OCI-LY1 (cell line): ENCODE data around the gene USP17L19.
"Not testable (repeated sequence)": the region's sequence is repeated elsewhere in the genome, so short reads cannot be mapped to it uniquely, and the experiment has no call there.

Experiments
- EZH2 ChIP-seq: fragments of 200-600 bp; sonication (generic), shearing (Covaris generic); IDR thresholded peaks from 2 replicates; pipeline ENCODE4 v1.8.0; 2017; ENCODE audit warnings: borderline replicate concordance, mixed run types, mild to moderate bottlenecking, antibody characterized with exemption, low read length, moderate library complexity, mixed read lengths
- TF ChIP-seq, protein P1 (sequence below): fragments of 200-600 bp; sonication (generic), shearing (Covaris generic); IDR thresholded peaks from 2 replicates; pipeline ENCODE4 v1.5.1; 2017; ENCODE audit warnings: mild to moderate bottlenecking, antibody characterized with exemption, low read length, moderate library complexity, mixed read lengths

DNA sequence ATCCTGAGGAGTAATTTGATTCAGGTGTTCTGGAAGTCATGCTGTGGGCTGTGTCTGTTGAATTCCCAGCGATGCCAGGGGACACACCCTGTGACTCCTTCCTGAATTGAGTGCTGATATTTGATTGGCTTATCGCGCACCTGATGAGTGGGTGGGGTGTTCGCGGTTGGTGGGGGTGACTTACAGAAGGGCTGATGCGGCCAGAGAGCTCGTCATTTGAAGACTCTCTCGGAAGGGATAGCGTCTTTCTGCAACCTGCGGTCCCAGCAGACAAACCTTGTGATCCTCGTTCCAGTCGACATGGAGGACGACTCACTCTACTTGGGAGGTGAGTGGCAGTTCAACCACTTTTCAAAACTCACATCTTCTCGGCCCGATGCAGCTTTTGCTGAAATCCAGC, 19.1 kb upstream of the USP17L19 start, which contains the start of gene USP17L15:
- TF ChIP-seq, protein P1, sequence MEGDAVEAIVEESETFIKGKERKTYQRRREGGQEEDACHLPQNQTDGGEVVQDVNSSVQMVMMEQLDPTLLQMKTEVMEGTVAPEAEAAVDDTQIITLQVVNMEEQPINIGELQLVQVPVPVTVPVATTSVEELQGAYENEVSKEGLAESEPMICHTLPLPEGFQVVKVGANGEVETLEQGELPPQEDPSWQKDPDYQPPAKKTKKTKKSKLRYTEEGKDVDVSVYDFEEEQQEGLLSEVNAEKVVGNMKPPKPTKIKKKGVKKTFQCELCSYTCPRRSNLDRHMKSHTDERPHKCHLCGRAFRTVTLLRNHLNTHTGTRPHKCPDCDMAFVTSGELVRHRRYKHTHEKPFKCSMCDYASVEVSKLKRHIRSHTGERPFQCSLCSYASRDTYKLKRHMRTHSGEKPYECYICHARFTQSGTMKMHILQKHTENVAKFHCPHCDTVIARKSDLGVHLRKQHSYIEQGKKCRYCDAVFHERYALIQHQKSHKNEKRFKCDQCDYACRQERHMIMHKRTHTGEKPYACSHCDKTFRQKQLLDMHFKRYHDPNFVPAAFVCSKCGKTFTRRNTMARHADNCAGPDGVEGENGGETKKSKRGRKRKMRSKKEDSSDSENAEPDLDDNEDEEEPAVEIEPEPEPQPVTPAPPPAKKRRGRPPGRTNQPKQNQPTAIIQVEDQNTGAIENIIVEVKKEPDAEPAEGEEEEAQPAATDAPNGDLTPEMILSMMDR, result not testable (repeated sequence)
- TF ChIP-seq EZH2, result not testable (repeated sequence)
